A673 (cell line): ENCODE results near the gene ZG16. TPM values are rescaled to one million over a fixed set of nuclear protein-coding genes. Genes with fewer than 3 reads are reported as not detected.
"Not testable (repeated sequence)": the region's sequence is repeated elsewhere in the genome, so short reads cannot be mapped to it uniquely, and the experiment has no call there.

Experiments used
- BruUV-seq: library from RNA; stranded (reverse); fragments of 400-500 nt; replicated peaks from 2 replicates; lab custom pipeline; 2021; lab: Mats Ljungman, UMichigan
- CTCF ChIA-PET: fragments of 300-600 bp; sonication (Branson Sonifier 250); formaldehyde crosslinking; loops from one replicate; lab custom pipeline; 2022; ENCODE audit warnings: antibody characterized with exemption; lab: Charles Lee
- POLR2A ChIA-PET: fragments of 300-600 bp; sonication (Branson Sonifier 250); formaldehyde crosslinking; loops from one replicate; lab custom pipeline; 2022; ENCODE audit warnings: antibody characterized with exemption; ENCODE audit not compliant: low non-redundant PET; lab: Charles Lee
- DNase-seq: peaks from one replicate; pipeline ENCODE4 v3.0.0-alpha.2; 2015; ENCODE audit warnings: low spot score
- H3K27ac ChIP-seq: fragments of 200-600 bp; sonication (generic); 2 replicates; pipeline ENCODE4 v1.5.1; 2016; ENCODE audit warnings: mixed run types, low read depth, mild to moderate bottlenecking, mixed read lengths, antibody characterized with exemption, low read length; ENCODE audit not compliant: poor library complexity, severe bottlenecking
- H3K27me3 ChIP-seq: fragments of 200-600 bp; sonication (generic); replicated peaks from 2 replicates; pipeline ENCODE4 v1.6.1; 2017; ENCODE audit warnings: mixed run types, low read depth, mild to moderate bottlenecking, mixed read lengths, antibody characterized with exemption, low read length; ENCODE audit not compliant: insufficient read depth, poor library complexity
- H3K36me3 ChIP-seq: fragments of 200-600 bp; sonication (generic); 2 replicates; pipeline ENCODE4 v1.6.1; 2016; ENCODE audit warnings: mixed run types, mild to moderate bottlenecking, mixed read lengths, antibody characterized with exemption, low read length; ENCODE audit not compliant: insufficient read depth, poor library complexity, severe bottlenecking
- H3K4me1 ChIP-seq: fragments of 200-600 bp; sonication (generic); 2 replicates; pipeline ENCODE4 v1.6.1; 2017; ENCODE audit warnings: mixed run types, mild to moderate bottlenecking, mixed read lengths, antibody characterized with exemption, low read length; ENCODE audit not compliant: insufficient read depth, poor library complexity, severe bottlenecking
- H3K4me3 ChIP-seq: fragments of 200-600 bp; sonication (generic); 2 replicates; pipeline ENCODE4 v1.5.1; 2016; ENCODE audit warnings: low read depth, mixed run types, mild to moderate bottlenecking, mixed read lengths, low read length; ENCODE audit not compliant: poor library complexity, severe bottlenecking
- H3K9me3 ChIP-seq: fragments of 200-600 bp; sonication (generic); 2 replicates; pipeline ENCODE4 v1.6.1; 2016; ENCODE audit warnings: mixed run types, low read depth, mild to moderate bottlenecking, mixed read lengths, antibody characterized with exemption, low read length; ENCODE audit not compliant: poor library complexity, severe bottlenecking
- EZH2 ChIP-seq: fragments of 200-600 bp; sonication (generic); IDR thresholded peaks from 2 replicates; pipeline ENCODE4 v1.6.1; 2017; ENCODE audit warnings: borderline replicate concordance, low read depth, mild to moderate bottlenecking, mixed read lengths, antibody characterized with exemption, low read length; ENCODE audit not compliant: poor library complexity, severe bottlenecking
- intact Hi-C: fragments of 100-400 bp; cut with micrococcal nuclease; formaldehyde crosslinking; loops from one replicate; pipeline ENCODE4 v1.10.0; 2022; ENCODE audit not compliant: unreplicated experiment
- total RNA-seq: library from RNA; stranded (reverse); gene quantifications from 2 replicates; pipeline ENCODE4 v1.2.3, GENCODE V29; 2021
- TF ChIP-seq, protein P1 (sequence below): fragments of 300-800, 200-600 bp; sonication (generic); conservative IDR thresholded peaks from 2 replicates; pipeline ENCODE4 v1.5.1; 2017; ENCODE audit warnings: low read depth, mild to moderate bottlenecking, antibody characterized with exemption, low read length, moderate library complexity, mixed read lengths

The ZG16 gene
- total RNA-seq, 1 experiment from 2014 or later: not detected

DNA sequence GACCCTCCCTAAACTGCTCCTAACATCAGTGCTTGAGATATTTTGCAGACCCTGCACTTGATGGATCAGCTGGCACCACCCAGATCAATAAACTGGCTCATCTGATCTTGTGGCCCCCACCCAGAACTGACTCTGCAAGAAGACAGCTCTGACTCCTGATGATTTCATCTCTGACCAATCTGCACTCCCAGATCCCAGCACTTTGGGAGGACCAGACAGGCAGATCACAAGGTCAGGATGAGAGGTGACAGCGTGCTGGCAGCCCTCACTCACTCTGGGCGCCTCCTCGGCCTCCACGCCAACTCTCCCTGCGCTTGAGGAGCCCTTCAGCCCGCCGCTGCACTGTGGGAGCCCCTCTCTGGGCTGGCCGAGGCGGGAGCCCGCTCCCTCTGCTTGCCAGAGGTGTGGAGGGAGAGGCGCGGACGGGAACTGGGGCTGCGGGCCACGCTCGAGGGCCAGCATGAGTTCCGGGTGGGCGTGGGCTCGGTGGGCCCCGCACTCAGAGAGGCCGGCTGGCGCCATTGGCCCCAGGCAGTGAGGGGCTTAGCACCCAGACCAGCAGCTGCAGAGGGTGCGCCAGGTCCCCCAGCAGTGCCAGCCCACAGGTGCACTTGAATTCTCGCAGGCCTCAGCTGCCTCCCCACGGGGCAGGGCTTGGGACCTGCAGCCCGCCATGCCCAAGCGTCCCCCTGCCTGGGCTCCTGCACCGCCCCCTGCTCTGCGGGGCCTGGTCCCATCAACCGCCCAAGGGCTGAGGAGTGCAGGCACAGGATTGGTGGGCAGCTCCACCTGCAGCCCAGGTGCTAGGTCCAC, 29.9 kb upstream of the ZG16 start:
- H3K9me3 ChIP-seq: no peaks in the 10 kb centered on the region
- POLR2A ChIA-PET: no interaction called here
- H3K4me3 ChIP-seq: no peak overlapping the region
- TF ChIP-seq, protein P1, sequence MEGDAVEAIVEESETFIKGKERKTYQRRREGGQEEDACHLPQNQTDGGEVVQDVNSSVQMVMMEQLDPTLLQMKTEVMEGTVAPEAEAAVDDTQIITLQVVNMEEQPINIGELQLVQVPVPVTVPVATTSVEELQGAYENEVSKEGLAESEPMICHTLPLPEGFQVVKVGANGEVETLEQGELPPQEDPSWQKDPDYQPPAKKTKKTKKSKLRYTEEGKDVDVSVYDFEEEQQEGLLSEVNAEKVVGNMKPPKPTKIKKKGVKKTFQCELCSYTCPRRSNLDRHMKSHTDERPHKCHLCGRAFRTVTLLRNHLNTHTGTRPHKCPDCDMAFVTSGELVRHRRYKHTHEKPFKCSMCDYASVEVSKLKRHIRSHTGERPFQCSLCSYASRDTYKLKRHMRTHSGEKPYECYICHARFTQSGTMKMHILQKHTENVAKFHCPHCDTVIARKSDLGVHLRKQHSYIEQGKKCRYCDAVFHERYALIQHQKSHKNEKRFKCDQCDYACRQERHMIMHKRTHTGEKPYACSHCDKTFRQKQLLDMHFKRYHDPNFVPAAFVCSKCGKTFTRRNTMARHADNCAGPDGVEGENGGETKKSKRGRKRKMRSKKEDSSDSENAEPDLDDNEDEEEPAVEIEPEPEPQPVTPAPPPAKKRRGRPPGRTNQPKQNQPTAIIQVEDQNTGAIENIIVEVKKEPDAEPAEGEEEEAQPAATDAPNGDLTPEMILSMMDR: no peak
- no peak for TF ChIP-seq EZH2
- intact Hi-C loops: no loop called here
- DNase-seq: no peak
- no TSS peak for BruUV-seq
- H3K27ac ChIP-seq: no peak overlapping the region
- CTCF ChIA-PET: interaction anchor here (0.6 kb wide), 1 partner anchor 105 kb away, joined by 9 read pairs; no protein-coding TSS in a partner anchor
- H3K36me3 ChIP-seq: no peaks in the 10 kb centered on the region
- H3K27me3 ChIP-seq: no peaks in the 10 kb centered on the region
- no peaks in the 10 kb centered on the region for H3K4me1 ChIP-seq

DNA sequence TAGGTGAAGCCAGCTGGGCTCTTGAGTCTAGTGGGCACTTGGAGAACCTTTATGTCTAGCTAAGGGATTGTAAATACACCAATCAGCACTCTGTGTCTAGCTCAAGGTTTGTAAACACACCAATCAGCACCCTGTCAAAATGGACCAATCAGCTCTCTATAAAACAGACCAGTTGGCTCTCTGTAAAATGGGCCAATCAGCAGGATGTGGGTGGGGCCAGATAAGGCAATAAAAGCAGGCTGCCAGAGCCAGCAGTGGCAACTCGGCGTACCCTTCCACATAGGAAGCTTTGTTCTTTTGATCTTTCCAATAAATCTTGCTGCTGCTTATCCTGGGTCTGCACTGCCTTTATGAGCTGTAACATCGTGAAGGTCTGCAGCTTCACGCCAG, 29.3 kb upstream of the ZG16 start:
- H3K9me3 ChIP-seq, H3K4me1 ChIP-seq, H3K36me3 ChIP-seq, BruUV-seq, H3K27me3 ChIP-seq, DNase-seq, POLR2A ChIA-PET, H3K27ac ChIP-seq, intact Hi-C loops, CTCF ChIA-PET, H3K4me3 ChIP-seq: not testable (repeated sequence)

DNA sequence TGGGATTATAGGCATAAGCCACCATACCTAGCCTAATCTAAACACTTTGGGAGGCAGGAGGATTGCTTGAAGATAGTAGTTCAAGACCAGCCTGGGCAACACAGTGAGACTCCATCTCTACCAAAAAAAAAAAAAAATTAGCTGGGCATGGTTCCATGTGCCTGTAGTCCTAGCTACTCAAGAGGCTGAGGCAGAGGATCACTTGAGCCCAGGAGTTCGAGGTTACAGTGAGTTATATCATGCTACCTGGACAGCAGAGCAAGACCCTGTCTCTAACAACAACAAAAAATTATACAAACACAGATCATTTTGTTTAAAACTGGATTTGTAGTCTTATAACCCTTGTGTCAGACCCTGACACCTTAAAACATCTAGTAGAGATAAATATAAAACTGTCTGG, 24.5 kb upstream of the ZG16 start:
- DNase-seq: no peak
- POLR2A ChIA-PET: no interaction called here
- no peaks in the 10 kb centered on the region for H3K36me3 ChIP-seq
- no TSS peak for BruUV-seq
- H3K27me3 ChIP-seq: no peaks in the 10 kb centered on the region
- H3K27ac ChIP-seq: no peak overlapping the region
- no peaks in the 10 kb centered on the region for H3K4me1 ChIP-seq
- intact Hi-C loops: no loop called here
- no peak for TF ChIP-seq EZH2
- TF ChIP-seq, protein P1: no peak
- H3K9me3 ChIP-seq: no peaks in the 10 kb centered on the region
- CTCF ChIA-PET: no interaction called here
- H3K4me3 ChIP-seq: no peak overlapping the region

DNA sequence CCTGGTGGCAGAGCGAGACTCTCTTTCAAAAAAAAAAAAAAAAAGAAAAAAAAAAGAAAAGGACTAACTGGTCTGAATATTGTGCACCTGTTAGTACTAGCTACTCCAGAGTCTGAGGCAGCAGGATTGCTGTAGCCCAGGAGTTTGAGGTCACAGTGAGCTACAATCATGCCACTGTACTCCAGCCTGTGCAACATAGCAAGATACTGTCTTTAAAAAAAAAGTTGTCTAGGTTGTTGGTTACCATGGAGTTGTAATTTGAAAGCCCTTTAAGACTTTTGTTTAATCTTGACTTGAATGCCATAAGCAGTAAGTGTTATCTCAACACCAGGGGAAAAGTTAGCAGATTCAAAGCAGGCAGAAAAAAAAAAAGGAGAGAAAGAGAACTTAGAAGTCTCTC, 21.4 kb upstream of the ZG16 start:
- Histone ChIP-seq H3K4me3 (no peak overlapping the region), H3K9me3 (no peaks in the 10 kb centered on the region), H3K36me3 (no peaks in the 10 kb centered on the region), H3K27me3 (no peaks in the 10 kb centered on the region), H3K4me1 (no peaks in the 10 kb centered on the region), H3K27ac (no peak overlapping the region)
- ChIA-PET CTCF (no interaction called here), POLR2A (no interaction called here)
- no peak for TF ChIP-seq EZH2
- TF ChIP-seq, protein P1: no peak
- DNase-seq: no peak
- no TSS peak for BruUV-seq
- intact Hi-C loops: no loop called here

DNA sequence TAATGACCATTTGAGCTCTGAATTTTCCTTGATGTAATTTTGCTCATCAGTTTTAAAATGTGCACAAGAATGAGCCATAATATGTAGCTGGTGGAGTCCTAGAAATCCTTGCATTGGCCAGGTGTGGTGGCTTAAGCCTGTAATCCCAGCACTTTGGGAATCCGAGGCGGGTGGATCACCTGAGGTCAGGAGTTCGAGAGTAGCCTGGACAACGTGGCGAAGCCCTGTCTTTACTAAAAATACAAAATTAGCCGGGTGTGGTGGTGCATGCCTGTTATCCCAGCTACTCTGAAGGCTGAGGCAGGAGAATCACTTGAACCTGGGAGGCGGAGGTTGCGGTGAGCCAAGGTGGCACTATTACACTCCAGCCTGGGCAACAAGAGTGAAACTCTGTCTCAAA, 21.0 kb upstream of the ZG16 start:
- H3K36me3 ChIP-seq, H3K4me1 ChIP-seq, DNase-seq, CTCF ChIA-PET, H3K9me3 ChIP-seq, H3K27ac ChIP-seq, POLR2A ChIA-PET, H3K4me3 ChIP-seq, intact Hi-C loops, BruUV-seq, H3K27me3 ChIP-seq: not testable (repeated sequence)
